Measurements from ENCODE around the gene RBM47.
"Not testable (repeated sequence)": the region's sequence is repeated elsewhere in the genome, so short reads cannot be mapped to it uniquely, and the experiment has no call there.

Gene RBM47

DNA sequence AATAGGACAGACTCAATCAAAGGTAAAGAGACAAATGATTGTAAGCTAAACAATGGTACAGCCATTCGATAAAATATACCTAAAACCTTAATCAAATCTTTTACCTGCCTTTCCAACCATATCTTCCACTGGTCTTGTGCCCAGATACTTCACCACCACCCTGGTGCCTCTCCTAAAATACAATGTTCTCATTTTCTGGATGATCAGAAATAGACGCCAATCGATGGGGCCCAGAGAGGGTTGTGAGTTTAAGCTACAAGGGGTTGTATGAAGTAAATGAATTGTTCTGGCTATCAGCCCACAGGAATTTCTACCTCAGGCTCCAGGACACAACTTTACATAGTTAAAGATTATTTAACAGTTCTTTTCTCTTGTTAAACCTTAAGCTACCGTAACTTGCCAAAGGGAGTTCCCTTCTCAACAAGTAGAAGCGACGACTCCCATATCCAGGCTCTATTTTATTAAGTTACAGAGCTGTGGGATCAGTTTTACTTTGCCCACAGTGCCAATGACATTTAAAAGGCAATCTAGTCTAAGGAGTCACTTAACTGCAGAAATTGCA, 195.5 kb downstream of the RBM47 start:
- DNase-seq = no peak

DNA sequence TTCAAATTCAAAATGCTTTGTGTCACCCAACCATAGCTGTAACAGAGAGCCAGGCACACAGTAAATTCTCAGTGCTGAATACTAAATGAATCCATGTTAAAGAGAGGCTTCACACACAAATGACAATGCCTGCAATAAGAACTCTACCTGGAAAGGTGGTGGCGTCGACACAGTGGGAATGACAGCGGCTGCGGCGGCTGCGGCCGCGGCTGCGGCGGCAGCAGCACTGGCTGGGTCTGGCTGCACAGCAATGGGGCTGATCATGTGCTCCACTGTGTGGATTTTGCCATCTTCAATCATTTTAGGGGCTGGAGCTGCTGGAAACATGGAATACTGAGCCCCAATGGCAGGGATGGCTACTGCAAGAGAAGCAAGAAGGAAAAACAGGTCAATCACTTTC, 197.2 kb downstream of the RBM47 start:
- no peak for DNase-seq

- not testable (repeated sequence) for DNase-seq
Measured at GRCh38 chr4:40427871-40428270, 201.8 kb downstream of the RBM47 start.

DNA sequence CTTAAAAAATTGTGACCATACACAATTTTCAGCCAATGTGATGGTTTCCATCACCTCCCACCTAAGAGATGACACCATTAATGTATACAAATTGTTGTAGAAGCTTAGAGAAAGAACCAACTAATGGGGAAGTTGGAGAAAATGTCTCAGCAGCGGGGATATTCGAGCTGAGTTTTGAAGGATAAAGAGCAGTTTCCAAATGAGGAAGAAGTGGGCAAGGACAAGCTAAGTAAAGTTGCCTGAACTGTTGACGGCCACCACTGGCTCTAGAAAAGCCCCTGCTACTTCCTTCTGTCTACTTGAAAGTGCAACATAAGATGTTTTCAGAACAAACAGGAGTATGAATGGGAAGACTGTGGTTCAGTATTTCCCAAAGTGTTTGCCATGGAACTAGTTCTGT, 202.5 kb downstream of the RBM47 start:
- DNase-seq = no peak

DNA sequence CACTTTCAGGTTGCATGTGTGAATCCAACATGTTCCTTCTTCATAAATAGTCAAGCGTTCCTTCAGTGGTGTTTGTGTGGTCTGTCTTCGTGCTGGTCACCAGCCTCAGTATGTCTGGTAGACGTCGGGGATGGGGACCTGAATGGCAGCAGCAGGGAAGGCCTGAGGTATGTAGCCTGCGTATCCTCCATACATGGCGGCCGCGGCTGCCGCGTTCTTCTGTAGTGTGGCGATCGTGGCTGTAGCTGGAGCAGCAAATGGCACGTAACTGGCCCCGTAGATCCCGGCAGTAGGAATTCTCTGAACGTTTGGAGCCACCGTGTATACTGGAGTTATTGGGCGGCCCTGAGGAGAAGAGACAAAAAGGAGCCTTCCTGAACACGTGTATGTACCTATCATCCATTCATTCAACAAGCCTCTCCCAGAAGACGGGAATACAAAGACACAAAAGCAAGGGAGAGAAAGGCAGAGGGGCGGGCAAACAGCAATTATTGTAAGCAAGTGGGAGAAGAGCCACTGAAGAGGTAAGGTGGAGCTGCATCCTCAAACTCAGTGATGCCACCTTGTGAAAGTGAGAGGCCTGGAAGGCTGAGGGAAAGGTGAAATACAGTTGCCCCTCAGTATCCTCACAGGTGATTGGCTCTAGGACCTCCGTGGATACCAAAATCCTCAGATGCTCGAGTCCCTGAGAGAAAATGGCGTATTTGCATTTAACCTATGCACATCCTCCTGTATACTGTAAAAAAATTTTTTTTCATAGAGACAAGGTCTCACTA, 203.7 kb downstream of the RBM47 start:
- DNase-seq = no peak

GRCh38 chr4:40423735-40424134, 205.9 kb downstream of the RBM47 start:
- DNase-seq = no peak

DNA sequence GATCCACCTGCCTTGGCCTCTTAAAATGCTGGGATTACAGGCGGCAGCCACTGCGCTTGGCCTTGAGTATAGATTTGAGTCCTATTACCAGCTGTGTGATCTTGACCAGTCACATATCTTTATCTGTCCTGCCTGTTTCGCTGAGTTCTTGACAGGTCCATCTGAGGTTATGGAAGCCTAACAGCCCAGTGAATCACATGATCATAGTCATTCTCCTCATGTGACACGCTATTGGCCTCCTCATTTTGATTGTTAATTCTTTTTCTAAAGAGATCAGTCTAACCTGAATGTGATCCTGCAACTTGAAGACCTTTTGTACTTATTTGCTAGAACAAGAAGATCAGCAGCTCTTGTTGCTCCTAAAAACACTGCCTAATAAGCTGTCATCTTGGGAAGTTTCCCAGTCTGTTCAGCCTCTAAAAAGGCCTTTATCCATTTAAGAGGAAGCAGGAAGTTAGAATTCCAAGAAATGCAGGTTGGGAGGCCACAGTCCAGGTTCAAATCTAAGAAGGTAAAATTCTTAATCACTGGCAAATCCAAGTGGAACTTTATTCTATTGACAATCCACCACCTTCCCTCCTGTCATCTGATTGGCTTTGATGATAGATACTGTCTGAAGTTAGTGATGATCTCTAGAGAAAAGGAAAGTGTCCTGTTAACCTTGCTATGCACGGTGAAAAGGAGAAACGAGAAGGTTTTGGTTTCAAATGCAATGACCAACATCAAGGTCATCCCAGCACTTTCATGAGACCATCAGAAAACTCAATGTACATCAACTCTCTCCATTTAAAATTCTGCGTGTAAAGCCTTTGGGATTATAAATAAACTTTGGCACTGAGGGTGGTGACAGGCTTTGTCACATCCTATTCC, 207.6 kb downstream of the RBM47 start:
- no peak for DNase-seq

- no peak for DNase-seq
Measured at GRCh38 chr4:40419231-40419912, 210.3 kb downstream of the RBM47 start.

DNA sequence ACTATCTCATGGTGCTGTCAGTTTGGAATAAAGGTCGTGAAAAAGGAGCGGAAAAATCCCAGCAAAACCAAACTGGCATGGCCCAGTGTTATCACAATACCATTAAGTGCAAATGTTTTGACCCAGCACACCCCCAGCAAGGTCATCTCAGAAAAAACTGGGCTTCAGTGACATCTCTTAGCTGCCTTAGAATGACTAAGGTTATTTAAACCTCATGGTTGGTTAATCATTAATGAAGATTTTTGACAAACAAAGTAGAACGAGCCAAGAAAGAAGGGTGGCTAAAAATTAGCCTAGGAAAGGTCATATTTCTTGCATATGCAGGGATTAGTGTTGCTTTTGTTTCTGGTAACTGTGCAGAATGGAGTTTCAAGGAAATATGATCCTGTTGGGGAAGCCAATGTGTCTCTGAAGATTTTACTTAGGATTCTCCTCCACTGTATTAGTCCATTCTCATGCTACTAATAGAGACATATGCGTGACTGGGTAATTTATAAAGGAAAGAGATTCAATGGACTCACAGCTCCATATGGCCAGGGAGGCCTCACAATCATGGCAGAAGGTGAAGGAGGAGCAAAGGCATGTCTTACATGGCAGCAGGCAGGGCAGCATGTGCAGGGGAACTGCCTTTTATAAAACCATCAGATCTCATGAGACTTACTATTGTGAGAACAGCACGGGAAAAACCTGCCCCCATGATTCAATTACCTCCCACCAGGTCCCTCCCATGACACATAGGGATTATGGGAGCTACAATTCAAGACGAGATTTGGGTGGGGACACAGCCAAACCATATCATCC, 211.0 kb downstream of the RBM47 start:
- DNase-seq = no peak

GRCh38 chr4:40417941-40418340, 211.7 kb downstream of the RBM47 start:
- DNase-seq = no peak

DNA sequence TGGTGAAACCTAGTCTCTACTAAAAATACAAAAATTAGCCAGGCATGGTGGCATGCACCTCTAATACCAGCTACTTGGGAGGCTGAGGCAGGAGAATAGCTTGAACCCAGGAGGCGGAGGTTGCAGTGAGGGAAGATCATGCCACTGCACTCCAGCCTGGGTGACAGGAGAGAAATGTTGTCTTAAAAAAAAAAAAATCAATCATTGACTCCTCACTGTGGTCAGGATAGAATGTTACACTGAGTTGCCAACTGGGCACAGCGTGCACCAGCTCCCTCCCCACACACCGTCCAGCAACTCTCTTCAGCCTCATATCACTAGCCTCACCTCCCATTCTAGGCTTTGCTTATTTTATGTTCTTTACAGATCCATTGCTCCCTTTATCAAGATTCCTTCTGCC, 215.0 kb downstream of the RBM47 start:
- no peak for DNase-seq

DNA sequence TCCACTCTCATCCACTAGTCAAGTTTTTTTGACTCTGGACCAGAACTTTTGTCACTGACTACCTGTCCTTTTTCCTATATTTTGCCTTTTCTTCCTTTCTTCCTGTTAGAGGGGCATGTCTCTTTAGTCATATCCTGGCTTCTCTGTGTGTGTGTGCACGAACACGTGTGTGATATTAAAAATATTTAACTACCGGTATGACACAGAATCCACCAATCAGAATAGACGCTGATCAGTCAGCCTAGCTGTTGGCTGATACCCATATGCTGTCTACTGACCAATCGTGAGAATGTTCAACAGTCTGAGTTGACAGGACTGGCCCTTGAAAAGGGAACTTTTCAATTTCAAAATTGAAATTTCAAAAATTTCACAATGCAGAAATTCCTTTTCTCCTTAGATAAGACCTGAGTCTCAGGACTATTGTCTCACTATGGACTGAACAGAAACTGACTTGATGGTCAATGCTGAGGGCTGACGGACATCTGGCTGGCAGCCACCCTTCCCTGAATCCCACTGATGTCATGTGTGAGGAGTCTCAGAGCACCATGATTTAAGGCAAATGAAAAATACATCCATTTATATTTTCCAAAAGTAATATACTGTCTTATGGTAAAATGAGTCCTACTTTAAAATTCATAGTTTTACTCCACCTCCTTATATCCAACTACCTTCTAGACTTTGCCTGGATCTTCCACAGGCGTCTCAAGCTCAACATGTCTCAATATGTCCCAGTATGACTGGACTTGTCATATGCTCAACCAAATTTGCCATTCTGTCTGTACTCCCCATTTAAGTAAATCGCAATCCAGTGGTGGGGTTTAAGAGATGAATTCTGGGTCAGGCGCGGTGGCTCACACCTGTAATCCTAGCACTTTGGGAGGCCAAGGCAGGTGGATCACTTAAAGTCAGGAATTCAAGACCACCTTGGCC, 216.5 kb downstream of the RBM47 start:
- DNase-seq = no peak

DNA sequence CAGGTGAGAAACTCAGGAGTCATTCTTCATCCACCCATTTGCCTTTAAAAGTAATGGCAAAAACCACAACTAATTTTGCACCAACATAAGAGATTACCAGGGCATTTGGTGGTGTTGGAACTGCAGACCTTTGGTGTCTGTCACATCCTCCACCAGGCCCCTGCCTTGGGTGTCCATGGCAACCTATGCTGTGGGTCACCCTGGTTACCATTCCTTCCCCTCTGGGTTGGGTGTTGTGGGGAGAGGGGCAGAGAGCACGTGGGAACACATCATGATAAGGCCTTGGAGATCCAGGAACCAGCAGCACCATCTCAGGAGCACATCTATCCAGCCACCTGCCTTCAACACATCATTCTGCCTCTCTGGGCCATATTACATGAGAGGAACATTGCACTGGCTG, 217.3 kb downstream of the RBM47 start:
- no peak for DNase-seq

- no peak for DNase-seq
Measured at GRCh38 chr4:40409835-40410234, 219.8 kb downstream of the RBM47 start.

DNA sequence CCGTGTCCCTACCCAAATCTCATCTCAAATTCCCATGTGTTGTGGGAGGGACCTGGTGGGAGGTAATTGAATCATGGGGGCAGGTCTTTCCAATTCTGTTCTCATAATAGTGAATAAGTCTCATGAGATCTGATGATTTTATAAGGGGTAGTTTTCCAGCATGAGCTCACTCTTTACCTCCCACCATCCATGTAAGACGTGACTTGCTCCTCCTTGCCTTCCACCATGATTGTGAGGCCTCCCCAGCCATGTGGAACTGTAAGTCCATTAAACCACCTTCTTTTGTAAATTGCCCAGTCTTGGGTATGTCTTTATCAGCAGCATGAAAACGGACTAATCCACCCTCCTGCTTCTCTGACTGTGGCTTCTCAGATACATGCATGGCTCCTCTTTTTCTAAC, 222.2 kb downstream of the RBM47 start:
- DNase-seq = not testable (repeated sequence)

- DNase-seq = no peak
Measured at GRCh38 chr4:40406340-40406739, 223.3 kb downstream of the RBM47 start.

DNA sequence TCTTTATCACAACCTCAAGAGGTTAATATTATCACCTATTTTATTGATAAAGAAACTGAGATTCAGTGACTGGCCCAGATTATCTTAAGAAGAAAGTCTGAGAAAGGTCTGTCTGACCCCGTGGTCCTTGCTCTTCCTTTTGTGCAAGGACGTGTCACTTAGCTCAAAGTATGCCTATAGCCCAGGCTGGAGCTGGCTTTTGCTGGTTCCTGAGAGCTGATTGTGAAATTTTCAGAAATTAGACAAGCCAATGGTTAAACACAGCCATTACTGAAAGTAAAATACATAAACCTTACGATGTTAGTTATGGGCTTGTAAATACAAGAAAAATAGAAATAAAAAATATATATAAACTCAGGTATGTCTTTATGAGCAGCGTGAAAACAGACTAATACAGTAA, 224.5 kb downstream of the RBM47 start:
- no peak for DNase-seq

DNA sequence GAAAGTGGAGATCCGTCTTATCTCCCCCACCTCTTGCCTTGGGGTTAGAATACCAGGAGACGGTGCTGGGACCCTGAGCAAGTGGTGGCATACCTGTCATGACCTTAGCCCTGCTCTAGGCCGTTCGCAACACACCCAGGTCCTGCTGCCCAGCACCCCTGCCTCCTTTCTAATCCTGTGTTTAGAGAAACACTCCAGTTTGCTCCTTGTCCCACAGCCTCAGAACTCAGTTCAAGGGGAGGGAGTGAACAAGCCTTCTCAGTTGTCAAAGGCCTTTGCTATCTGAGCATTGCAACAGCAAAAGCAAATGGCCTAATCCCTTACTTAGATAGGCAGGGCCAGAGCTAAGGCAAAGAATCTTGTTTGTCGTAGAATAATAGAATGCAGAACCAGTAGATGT, 226.6 kb downstream of the RBM47 start:
- DNase-seq = no peak

- no peak for DNase-seq
Measured at GRCh38 chr4:40402556-40402955, 227.1 kb downstream of the RBM47 start.

GRCh38 chr4:40401631-40402030, 228.0 kb downstream of the RBM47 start:
- no peak for DNase-seq

- no peak for DNase-seq
Measured at GRCh38 chr4:40401096-40401495, 228.6 kb downstream of the RBM47 start.
